H1 (cell line): ENCODE data around the gene CLEC18B. TPM values are rescaled to one million over a fixed set of nuclear protein-coding genes. Genes with fewer than 3 reads are reported as not detected.
"Not testable (repeated sequence)": the region's sequence is repeated elsewhere in the genome, so short reads cannot be mapped to it uniquely, and the experiment has no call there.

ENCODE experiments used
- CTCF ChIA-PET: fragments of 300-600 bp; sonication (Branson Sonifier 250); formaldehyde crosslinking; loops from one replicate; lab custom pipeline; 2021; ENCODE audit not compliant: partially characterized antibody; lab: Charles Lee
- POLR2A ChIA-PET: fragments of 300-600 bp; sonication (Branson Sonifier 250); formaldehyde crosslinking; loops from one replicate; lab custom pipeline; 2021; ENCODE audit warnings: inconsistent platforms; ENCODE audit not compliant: partially characterized antibody; lab: Charles Lee
- DNase-seq, 2 experiments: peaks; one replicate each; pipeline versions ENCODE4 v3.0.0 to v3.0.0-alpha.2; 2010 to 2022; ENCODE audit warnings: low spot score in 2 of 2, low read depth in 1 of 2, mixed read lengths in 1 of 2
- FAIRE-seq: peaks from 2 replicates; lab custom pipeline; 2011; peaks lifted over from hg19 to GRCh38; lab: Jason Lieb, UNC
- H2AFZ ChIP-seq: 2 replicates; pipeline ENCODE4 v1.8.1; 2012; ENCODE audit warnings: low read length, inconsistent platforms
- H2AK5ac ChIP-seq: 2 replicates; pipeline ENCODE4 v1.6.1; 2013; ENCODE audit warnings: low read depth, low read length
- H2BK120ac ChIP-seq: replicated peaks from 2 replicates; pipeline ENCODE3; 2013; ENCODE audit warnings: low read depth, low read length, inconsistent platforms
- H2BK12ac ChIP-seq: 2 replicates; pipeline ENCODE4 v1.6.1; 2013; ENCODE audit warnings: low read depth, low read length
- H2BK15ac ChIP-seq: 2 replicates; pipeline ENCODE4 v1.6.1; 2013; ENCODE audit warnings: low read length
- H2BK20ac ChIP-seq: 2 replicates; pipeline ENCODE4 v1.6.1; 2013; ENCODE audit warnings: low read length
- H2BK5ac ChIP-seq: 2 replicates; pipeline ENCODE4 v1.6.1; 2013; ENCODE audit warnings: low read depth, low read length
- H3K14ac ChIP-seq: 2 replicates; pipeline ENCODE4 v1.6.1; 2013; ENCODE audit warnings: inconsistent platforms; ENCODE audit not compliant: insufficient read length
- H3K18ac ChIP-seq: 2 replicates; pipeline ENCODE4 v1.6.1; 2013; ENCODE audit warnings: low read length; ENCODE audit errors: extremely low read depth
- H3K23ac ChIP-seq: 2 replicates; pipeline ENCODE4 v1.6.1; 2013; ENCODE audit warnings: inconsistent platforms; ENCODE audit not compliant: insufficient read length
- H3K23me2 ChIP-seq: 2 replicates; pipeline ENCODE4 v1.6.1; 2013; ENCODE audit warnings: low read depth, low read length
- H3K27ac ChIP-seq: 2 replicates; pipeline ENCODE4 v1.6.1; 2011; ENCODE audit warnings: low read depth, low read length, inconsistent platforms
- H3K27me3 ChIP-seq, 4 experiments: replicated peaks in 1 of 4; 1 replicate in 1 of 4; 2 replicates in 3 of 4; pipeline versions ENCODE4 v1.6.1 to v1.8.1; 2011 to 2013; ENCODE audit warnings: low read length in 3 of 4, mild to moderate bottlenecking in 3 of 4, inconsistent platforms in 2 of 4, mixed read lengths in 2 of 4, moderate library complexity in 1 of 4; ENCODE audit not compliant: control insufficient read depth in 3 of 4, insufficient read depth in 3 of 4; ENCODE audit errors: extremely low read depth in 1 of 4
- H3K36me3 ChIP-seq, 4 experiments: 2 replicates each; pipeline versions ENCODE4 v1.6.1 to v1.8.1; 2011 to 2013; ENCODE audit warnings: mild to moderate bottlenecking in 4 of 4, low read length in 3 of 4, moderate library complexity in 2 of 4, control low read depth in 1 of 4, inconsistent platforms in 1 of 4; ENCODE audit not compliant: insufficient read depth in 4 of 4, control insufficient read depth in 2 of 4
- H3K4ac ChIP-seq: replicated peaks from 2 replicates; pipeline ENCODE3; 2013; ENCODE audit warnings: low read length, low read depth, mixed read lengths, inconsistent platforms; ENCODE audit not compliant: insufficient read length
- H3K4me1 ChIP-seq, 4 experiments: replicated peaks in 1 of 4; 1 replicate in 1 of 4; 2 replicates in 3 of 4; pipeline versions ENCODE4 v1.6.1 to v1.8.1; 2011 to 2013; ENCODE audit warnings: low read length in 3 of 4, inconsistent platforms in 2 of 4, mixed read lengths in 1 of 4; ENCODE audit not compliant: insufficient read depth in 4 of 4, control insufficient read depth in 3 of 4
- H3K4me2 ChIP-seq, 2 experiments: 2 replicates each; pipeline versions ENCODE4 v1.6.1 to v1.8.1; 2011 to 2013; ENCODE audit warnings: low read depth in 2 of 2, low read length in 2 of 2, control low read depth in 1 of 2, inconsistent platforms in 1 of 2, mild to moderate bottlenecking in 1 of 2; ENCODE audit not compliant: insufficient read depth in 1 of 2
- H3K4me3 ChIP-seq, 4 experiments: fragments of 200-600, 300-600 bp in 1 of 4; sonication (generic), shearing (Covaris generic), sonication (Bioruptor Twin) in 1 of 4; 2 replicates each; pipeline versions ENCODE4 v1.5.1 to v1.8.1; 2011 to 2016; ENCODE audit warnings: low read length in 4 of 4, low read depth in 3 of 4, control low read depth in 2 of 4, inconsistent platforms in 2 of 4, mild to moderate bottlenecking in 2 of 4, mixed read lengths in 1 of 4, moderate library complexity in 1 of 4; ENCODE audit not compliant: insufficient read depth in 2 of 4; ENCODE audit errors: extremely low read depth in 1 of 4
- H3K56ac ChIP-seq: replicated peaks from 2 replicates; pipeline ENCODE3; 2013; ENCODE audit warnings: low read depth, mild to moderate bottlenecking, mixed read lengths, low read length, inconsistent platforms; ENCODE audit not compliant: insufficient read length
- H3K79me1 ChIP-seq: 2 replicates; pipeline ENCODE4 v1.6.1; 2013; ENCODE audit warnings: low read depth, low read length, control low read depth
- H3K79me2 ChIP-seq, 2 experiments: 2 replicates each; pipeline versions ENCODE4 v1.6.1 to v1.8.1; 2012 to 2013; ENCODE audit warnings: low read length in 2 of 2, mild to moderate bottlenecking in 2 of 2, inconsistent platforms in 1 of 2; ENCODE audit not compliant: insufficient read depth in 2 of 2, control insufficient read depth in 1 of 2
- H3K9ac ChIP-seq, 4 experiments: replicated peaks in 1 of 4; 1 replicate in 1 of 4; 2 replicates in 3 of 4; pipeline versions ENCODE4 v1.6.1 to v1.8.1; 2011 to 2013; ENCODE audit warnings: low read depth in 3 of 4, low read length in 3 of 4, control low read depth in 2 of 4, mild to moderate bottlenecking in 2 of 4, moderate library complexity in 2 of 4, inconsistent platforms in 1 of 4; ENCODE audit errors: extremely low read depth in 1 of 4
- H3K9me3 ChIP-seq, 2 experiments: 2 replicates each; pipeline versions ENCODE4 v1.6.1 to v1.8.1; 2012 to 2013; ENCODE audit warnings: mild to moderate bottlenecking in 2 of 2, moderate library complexity in 2 of 2, control low read depth in 1 of 2, inconsistent platforms in 1 of 2, low read depth in 1 of 2, low read length in 1 of 2, mixed read lengths in 1 of 2; ENCODE audit not compliant: insufficient read depth in 2 of 2
- H4K20me1 ChIP-seq, 2 experiments: replicated peaks in 1 of 2; 2 replicates each; pipeline versions ENCODE3 to v1.8.1; 2011 to 2013; ENCODE audit warnings: inconsistent platforms in 2 of 2, low read length in 2 of 2, mild to moderate bottlenecking in 1 of 2; ENCODE audit not compliant: insufficient read depth in 2 of 2, control insufficient read depth in 1 of 2
- H4K5ac ChIP-seq: 2 replicates; pipeline ENCODE4 v1.6.1; 2013; ENCODE audit warnings: low read length, low read depth, mixed read lengths, inconsistent platforms; ENCODE audit not compliant: insufficient read length
- H4K8ac ChIP-seq: 2 replicates; pipeline ENCODE4 v1.8.0; 2013; ENCODE audit warnings: mild to moderate bottlenecking, moderate library complexity, low read length, inconsistent platforms; ENCODE audit not compliant: insufficient read depth; ENCODE audit errors: extremely low read depth
- H4K91ac ChIP-seq: replicated peaks from 2 replicates; pipeline ENCODE3; 2013; ENCODE audit warnings: low read length, mixed read lengths, inconsistent platforms; ENCODE audit not compliant: insufficient read length
- CTCF ChIP-seq, 3 experiments: IDR thresholded peaks; 1 replicate in 2 of 3; 2 replicates in 1 of 3; pipeline versions ENCODE4 v1.5.1 to v1.6.1; 2011; ENCODE audit warnings: low read length in 3 of 3, mild to moderate bottlenecking in 3 of 3, inconsistent platforms in 2 of 3, low read depth in 1 of 3, moderate library complexity in 1 of 3; ENCODE audit not compliant: insufficient read depth in 1 of 3; ENCODE audit errors: control extremely low read depth in 1 of 3
- KDM1A ChIP-seq: fragments of 200-600, 300-600 bp; sonication (generic); IDR thresholded peaks from 2 replicates; pipeline ENCODE4 v1.7.1; 2016; ENCODE audit warnings: mild to moderate bottlenecking, low read length, borderline replicate concordance
- RAD21 ChIP-seq, 2 experiments: IDR thresholded peaks in 1 of 2; conservative IDR thresholded peaks in 1 of 2; 2 replicates each; pipeline ENCODE4 v1.6.1; 2011; ENCODE audit warnings: low read depth in 2 of 2, low read length in 2 of 2, improper control_type of control experiment in 1 of 2, inconsistent platforms in 1 of 2, mild to moderate bottlenecking in 1 of 2, moderate library complexity in 1 of 2
- USF2 ChIP-seq: IDR thresholded peaks from 2 replicates; pipeline ENCODE4 v1.6.1; 2011; ENCODE audit warnings: low read length, improper control_type of control experiment
- WGBS, 2 experiments: shearing (Covaris generic) in 1 of 2; methylation state at CpG; one replicate each; pipeline versions ENCODE4 v1.1.6 to v1.1.7; 2013 to 2015; ENCODE audit warnings: low lambda C conversion rate in 2 of 2, mixed read lengths in 2 of 2, inconsistent platforms in 1 of 2, low coverage in 1 of 2, missing lambda C conversion rate in 1 of 2; ENCODE audit not compliant: insufficient replicate concordance in 2 of 2, insufficient coverage in 1 of 2, insufficient read length in 1 of 2; ENCODE audit errors: extremely low coverage in 1 of 2, missing lambda C conversion rate in 1 of 2; 5-methylcytosine and 5-hydroxymethylcytosine counted together
- polyA plus RNA-seq, 7 experiments: library from polyadenylated mRNA; depleted of rRNA in 3 of 7; stranded (reverse) in 5 of 7; unstranded in 2 of 7; fragments of >200 nt in 5 of 7; fragments of 200-250 nt in 2 of 7; gene quantifications; 1 replicate in 5 of 7; 2 replicates in 1 of 7; 4 replicates in 1 of 7; pipeline versions ENCODE4 v1.2.1 to v1.2.3, GENCODE V29; 2011 to 2013; ENCODE audit warnings: missing spikeins in 2 of 7, mixed read lengths in 2 of 7
- total RNA-seq: library from RNA; stranded (reverse); fragmentation: NEBNext Ultra II Directional; extraction: Animal tissue kit (Norgen Biotek cat#: 25700); gene quantifications from 2 replicates; pipeline ENCODE4 v1.2.1, GENCODE V29; 2021

CLEC18B gene
- total and polyA plus RNA-seq, 2 of the 8 experiments (the other 6 are each of a cell fraction or from before 2014, with no cell fraction given), result 0.11 TPM; not detected in 1

- H2AFZ ChIP-seq, H2BK20ac ChIP-seq, H3K36me3 ChIP-seq, H3K23ac ChIP-seq, H3K4me3 ChIP-seq, H3K4me1 ChIP-seq, H3K18ac ChIP-seq, H4K5ac ChIP-seq, H3K27ac ChIP-seq, H2AK5ac ChIP-seq, H3K79me2 ChIP-seq, H2BK120ac ChIP-seq, H3K14ac ChIP-seq, CTCF ChIA-PET, H4K8ac ChIP-seq, POLR2A ChIA-PET, H2BK5ac ChIP-seq, H2BK12ac ChIP-seq, H3K56ac ChIP-seq, H3K4ac ChIP-seq, H4K20me1 ChIP-seq, FAIRE-seq, H3K23me2 ChIP-seq, H3K4me2 ChIP-seq, H3K9ac ChIP-seq, H4K91ac ChIP-seq, H2BK15ac ChIP-seq, H3K9me3 ChIP-seq, H3K79me1 ChIP-seq, H3K27me3 ChIP-seq: not testable (repeated sequence)
- TF ChIP-seq CTCF (IDR thresholded peaks at IDR 0.05; ENCODE audit: control extremely low read depth in 1 of 3, insufficient read depth in 1 of 3, low read depth in 1 of 3, low read length in 3 of 3) (peak; percentile 45 to 75 (median 51)), KDM1A (peak; percentile 44; the same call in 1 of the 2 replicates), USF2 (peak; percentile 24; the same call in 1 of the 2 replicates), RAD21 (IDR thresholded peaks at IDR 0.05 in 1 of 2, conservative IDR thresholded peaks at IDR 0.05 in 1 of 2; ENCODE audit: low read depth in 2 of 2, low read length in 2 of 2) (peak; percentile 69)
- WGBS, 2 experiments, result 42% methylated on average over 13 of the region's 13 CpGs; no CpG with 5 or more reads in 1 of the 2 experiments
- peak in 1 of 2 experiments; percentile 9 for DNase-seq
Observed at GRCh38 chr16:74430036-74430712, 8.9 kb upstream of the CLEC18B start.
